K562 (cell line): ENCODE results near the gene RAMAC. TPM values are rescaled to one million over a fixed set of nuclear protein-coding genes. Genes with fewer than 3 reads are reported as not detected.
"Not testable (repeated sequence)": the region's sequence is repeated elsewhere in the genome, so short reads cannot be mapped to it uniquely, and the experiment has no call there.

ENCODE experiments used
- ATAC-seq: fragments of 200-7000 bp; cut with Tn5 transposase; 3 replicates; pipeline ENCODE4 v1.9.1; 2020; ENCODE audit warnings: moderate library complexity
- BruUV-seq: library from RNA; stranded (reverse); fragments of 400-500 nt; replicated peaks from 2 replicates; lab custom pipeline; 2021; lab: Mats Ljungman, UMichigan
- CTCF ChIA-PET: fragments of 300-600 bp; formaldehyde crosslinking; extraction: SDS; loops from one replicate; lab custom pipeline; 2021; ENCODE audit warnings: low intra/inter-chr PET ratio; lab: Yijun Ruan, JAX
- POLR2A ChIA-PET: fragments of 300-600, 350-650 bp; sonication (Branson Sonifier 250); formaldehyde crosslinking; extraction: SDS; loops from one replicate; lab custom pipeline; 2021; ENCODE audit warnings: antibody characterized with exemption, inconsistent platforms; lab: Yijun Ruan, JAX
- DNase-seq, 4 experiments: peaks; one replicate each; pipeline versions ENCODE4 v3.0.0 to v3.0.0-alpha.2; 2011 to 2018; ENCODE audit warnings: low spot score in 3 of 4, mixed read lengths in 3 of 4; ENCODE audit errors: extremely low read depth in 1 of 4
- FAIRE-seq: peaks from 2 replicates; lab custom pipeline; 2011; peaks lifted over from hg19 to GRCh38; lab: Jason Lieb, UNC
- H2AFZ ChIP-seq: 2 replicates; pipeline ENCODE4 v1.6.0; 2011; ENCODE audit warnings: low read depth, low read length, control low read depth, inconsistent platforms
- H3K27ac ChIP-seq: fragments of 200-600 bp; 3 replicates; pipeline ENCODE4 v1.8.0; 2011; ENCODE audit warnings: low read depth, mild to moderate bottlenecking, control low read depth, inconsistent platforms, low read length, moderate library complexity, mixed read lengths; ENCODE audit errors: extremely low read depth
- H3K27me3 ChIP-seq, 2 experiments: fragments of 300-600 bp in 1 of 2; 2 replicates in 1 of 2; 3 replicates in 1 of 2; pipeline versions ENCODE4 v1.6.0 to v1.8.0; 2011; ENCODE audit warnings: inconsistent platforms in 2 of 2, low read length in 2 of 2, mild to moderate bottlenecking in 1 of 2, mixed read lengths in 1 of 2, moderate library complexity in 1 of 2; ENCODE audit not compliant: control insufficient read depth in 2 of 2, insufficient read depth in 2 of 2
- H3K36me3 ChIP-seq: fragments of 300-600 bp; 3 replicates; pipeline ENCODE4 v1.8.0; 2011; ENCODE audit warnings: mild to moderate bottlenecking, low read length, inconsistent platforms; ENCODE audit not compliant: control insufficient read depth, insufficient read depth
- H3K4me1 ChIP-seq, 2 experiments: fragments of 200-600 bp in 1 of 2; replicated peaks in 1 of 2; 2 replicates in 1 of 2; 3 replicates in 1 of 2; pipeline versions ENCODE4 v1.5.1 to v1.8.0; 2011; ENCODE audit warnings: inconsistent platforms in 2 of 2, low read length in 2 of 2, mild to moderate bottlenecking in 1 of 2, mixed read lengths in 1 of 2, moderate library complexity in 1 of 2; ENCODE audit not compliant: control insufficient read depth in 2 of 2, insufficient read depth in 2 of 2
- H3K4me2 ChIP-seq: 2 replicates; pipeline ENCODE4 v1.6.1; 2011; ENCODE audit warnings: low read length, control low read depth, inconsistent platforms, mixed read lengths; ENCODE audit not compliant: insufficient read depth
- H3K4me3 ChIP-seq: fragments of 200-600 bp; sonication (generic), shearing (Covaris generic); 2 replicates; pipeline ENCODE4 v1.5.1; 2016; ENCODE audit warnings: control low read depth, inconsistent platforms
- H3K79me2 ChIP-seq: fragments of 200-600 bp; 3 replicates; pipeline ENCODE4 v1.8.0; 2011; ENCODE audit warnings: low read length, inconsistent platforms; ENCODE audit not compliant: control insufficient read depth, insufficient read depth
- H3K9ac ChIP-seq, 2 experiments: 2 replicates each; pipeline versions ENCODE4 v1.6.0 to v1.6.1; 2011; ENCODE audit warnings: low read depth in 2 of 2, low read length in 2 of 2, control low read depth in 1 of 2, inconsistent platforms in 1 of 2, mild to moderate bottlenecking in 1 of 2, mixed read lengths in 1 of 2; ENCODE audit not compliant: insufficient read depth in 1 of 2
- H3K9me1 ChIP-seq: one replicate; pipeline ENCODE4 v1.6.0; 2011; ENCODE audit warnings: inconsistent platforms, mild to moderate bottlenecking, low read length, moderate library complexity; ENCODE audit not compliant: control insufficient read depth, insufficient read depth
- H3K9me3 ChIP-seq: replicated peaks from 2 replicates; pipeline ENCODE4 v1.5.1; 2011; ENCODE audit warnings: low read depth, low read length, inconsistent platforms; ENCODE audit not compliant: control insufficient read depth, insufficient read depth
- H4K20me1 ChIP-seq: replicated peaks from 2 replicates; pipeline ENCODE4 v1.6.1; 2011; ENCODE audit warnings: low read length, inconsistent platforms, mixed read lengths; ENCODE audit not compliant: control insufficient read depth, insufficient read depth
- CEBPG ChIP-seq, 3 experiments: fragments of 200-800 bp in 1 of 3; sonication (Bioruptor generic) in 1 of 3; sonication (generic) in 1 of 3; formaldehyde crosslinking in 1 of 3; IDR thresholded peaks in 2 of 3; conservative IDR thresholded peaks in 1 of 3; 2 replicates each; pipeline versions ENCODE4 v1.6.1 to v1.8.0; 2016 to 2022; ENCODE audit warnings: missing compliant biosample characterization in 2 of 3, missing genetic modification characterization in 2 of 3, mild to moderate bottlenecking in 1 of 3, missing genetic modification reagents in 1 of 3
- FOXK1 ChIP-seq: sonication (generic); formaldehyde crosslinking; IDR thresholded peaks from 2 replicates; pipeline ENCODE4 v1.8.0; 2022; ENCODE audit warnings: missing genetic modification reagents, mild to moderate bottlenecking, borderline replicate concordance
- GABPB2 ChIP-seq: fragments of 250-450 bp; sonication (Bioruptor Pico); conservative IDR thresholded peaks from 2 replicates; pipeline ENCODE4 v1.5.1; 2021; ENCODE audit warnings: mild to moderate bottlenecking
- KLF6 ChIP-seq: fragments of 250-450 bp; sonication (Bioruptor Pico); IDR thresholded peaks from 2 replicates; pipeline ENCODE4 v1.4.0; 2020; ENCODE audit warnings: mild to moderate bottlenecking, moderate library complexity, borderline replicate concordance
- MTA3 ChIP-seq: fragments of 450-650 bp; formaldehyde crosslinking; IDR thresholded peaks from 2 replicates; pipeline ENCODE4 v1.6.1; 2017; ENCODE audit warnings: mild to moderate bottlenecking, borderline replicate concordance
- RCOR1 ChIP-seq, 2 experiments: IDR thresholded peaks; 2 replicates each; pipeline ENCODE4 v1.6.1; 2012; ENCODE audit warnings: low read depth in 2 of 2, low read length in 2 of 2, borderline replicate concordance in 1 of 2, improper control_type of control experiment in 1 of 2
- SIN3A ChIP-seq, 2 experiments: fragments of 150-350 bp in 1 of 2; IDR thresholded peaks; 2 replicates each; pipeline ENCODE4 v1.6.1; 2011 to 2016; ENCODE audit warnings: borderline replicate concordance in 2 of 2, low read depth in 2 of 2, low read length in 2 of 2, mild to moderate bottlenecking in 2 of 2, moderate library complexity in 2 of 2; ENCODE audit not compliant: control insufficient read depth in 1 of 2
- SMARCA5 ChIP-seq: fragments of 450-650 bp; IDR thresholded peaks from 2 replicates; pipeline ENCODE4 v1.6.1; 2016
- SMC3 ChIP-seq: conservative IDR thresholded peaks from 2 replicates; pipeline ENCODE4 v1.6.1; 2011; ENCODE audit warnings: low read depth, low read length, improper control_type of control experiment; ENCODE audit not compliant: insufficient read depth
- STAG1 ChIP-seq: sonication (generic); formaldehyde crosslinking; IDR thresholded peaks from 2 replicates; pipeline ENCODE4 v1.5.0; 2020; ENCODE audit warnings: missing genetic modification reagents, borderline replicate concordance
- TCF3 ChIP-seq: sonication (generic); formaldehyde crosslinking; IDR thresholded peaks from 2 replicates; pipeline ENCODE4 v1.4.0; 2020; ENCODE audit warnings: mild to moderate bottlenecking, missing genetic modification reagents
- YY1 ChIP-seq, 3 experiments: IDR thresholded peaks; 2 replicates each; pipeline ENCODE4 v1.6.1; 2011; ENCODE audit warnings: low read length in 2 of 3, mild to moderate bottlenecking in 2 of 3, moderate library complexity in 2 of 3, borderline replicate concordance in 1 of 3, control low read depth in 1 of 3, low read depth in 1 of 3; ENCODE audit not compliant: insufficient read depth in 3 of 3, insufficient replicate concordance in 2 of 3, control insufficient read depth in 1 of 3, insufficient read length in 1 of 3; ENCODE audit errors: extremely low read depth in 1 of 3
- WGBS: fragments of 100-300 bp; shearing (Covaris generic); methylation state at CpG from one replicate; pipeline ENCODE4 v1.1.6; 2016; ENCODE audit warnings: low coverage, mixed read lengths; ENCODE audit not compliant: insufficient coverage; ENCODE audit errors: missing lambda C conversion rate; 5-methylcytosine and 5-hydroxymethylcytosine counted together
- in situ Hi-C: fragments of 300-500 bp; cut with MboI; formaldehyde crosslinking; loops from 4 replicates; pipeline ENCODE4 v1.15.0; 2018; ENCODE audit warnings: inconsistent platforms, mixed read lengths
- intact Hi-C: fragments of 100-400 bp; cut with micrococcal nuclease; formaldehyde crosslinking; loops from 2 replicates; pipeline ENCODE4 v1.14.2; 2022
- polyA plus RNA-seq, 8 experiments: library from polyadenylated mRNA; depleted of rRNA in 4 of 8; stranded (reverse) in 5 of 8; unstranded in 3 of 8; fragments of >200 nt; fragmentation: Nextera tagmentation in 2 of 8; fragmentation: Illumina TruSeq in 1 of 8; extraction: Ambion mirVana in 2 of 8; extraction: Trizol in 1 of 8; gene quantifications; 2 replicates each; pipeline versions ENCODE4 v1.2.1 to v1.2.3, GENCODE V29; 2011 to 2014; ENCODE audit warnings: inconsistent platforms in 1 of 8, missing spikeins in 1 of 8
- total RNA-seq, 7 experiments: library from RNA; depleted of rRNA in 6 of 7; stranded (reverse); fragments of >200 nt in 6 of 7; fragmentation: Illumina TruSeq in 2 of 7; extraction: Trizol in 2 of 7; gene quantifications; 2 replicates each; pipeline versions ENCODE4 v1.2.1 to v1.2.3, GENCODE V29; 2011 to 2021; ENCODE audit warnings: low replicate concordance in 1 of 7

Gene RAMAC
- total and polyA plus RNA-seq, 9 of the 15 experiments (the other 6 are each of a cell fraction or from before 2014, with no cell fraction given) = 26.9 to 108 (median 38.4) TPM

DNA sequence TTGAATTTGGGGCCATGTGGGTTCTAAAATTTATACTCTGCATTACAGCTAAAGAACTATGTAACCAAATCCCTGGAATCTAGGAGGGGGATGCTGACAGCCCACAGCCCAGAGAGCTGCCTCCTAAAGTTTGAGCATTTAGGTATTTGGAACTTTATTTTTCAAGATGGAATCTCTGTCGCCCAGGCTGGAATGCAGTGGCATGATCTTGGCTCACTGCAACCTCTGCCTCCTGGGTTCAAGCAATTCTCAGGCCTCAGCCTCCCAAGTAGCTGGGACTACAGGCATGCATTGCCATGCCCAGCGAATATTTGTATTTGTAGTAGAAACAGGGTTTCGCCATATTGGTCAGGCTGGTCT is 14.6 kb downstream of the RAMAC start:
- ATAC-seq, H3K9ac ChIP-seq, BruUV-seq, H3K4me2 ChIP-seq, H3K9me3 ChIP-seq, H3K4me3 ChIP-seq, FAIRE-seq, H4K20me1 ChIP-seq, POLR2A ChIA-PET, H3K9me1 ChIP-seq, H3K27me3 ChIP-seq, DNase-seq, H2AFZ ChIP-seq, H3K27ac ChIP-seq, H3K4me1 ChIP-seq, H3K79me2 ChIP-seq, H3K36me3 ChIP-seq: not testable (repeated sequence)
- 74% methylated on average over 3 of the region's 3 CpGs for WGBS
- CTCF ChIA-PET = interaction anchor here (0.8 to 2.1 kb wide), 3 partner anchors 152 to 416 kb away, joined by 3 to 14 read pairs (median 6); no protein-coding TSS in a partner anchor
- intact Hi-C loops = loop anchor here (1.0 to 2.0 kb wide), 3 partner anchors 151 to 462 kb away; no protein-coding TSS in a partner anchor
- in situ Hi-C loops = loop anchor here (5.0 kb wide), 1 partner anchor 468 kb away; no protein-coding TSS in a partner anchor

DNA sequence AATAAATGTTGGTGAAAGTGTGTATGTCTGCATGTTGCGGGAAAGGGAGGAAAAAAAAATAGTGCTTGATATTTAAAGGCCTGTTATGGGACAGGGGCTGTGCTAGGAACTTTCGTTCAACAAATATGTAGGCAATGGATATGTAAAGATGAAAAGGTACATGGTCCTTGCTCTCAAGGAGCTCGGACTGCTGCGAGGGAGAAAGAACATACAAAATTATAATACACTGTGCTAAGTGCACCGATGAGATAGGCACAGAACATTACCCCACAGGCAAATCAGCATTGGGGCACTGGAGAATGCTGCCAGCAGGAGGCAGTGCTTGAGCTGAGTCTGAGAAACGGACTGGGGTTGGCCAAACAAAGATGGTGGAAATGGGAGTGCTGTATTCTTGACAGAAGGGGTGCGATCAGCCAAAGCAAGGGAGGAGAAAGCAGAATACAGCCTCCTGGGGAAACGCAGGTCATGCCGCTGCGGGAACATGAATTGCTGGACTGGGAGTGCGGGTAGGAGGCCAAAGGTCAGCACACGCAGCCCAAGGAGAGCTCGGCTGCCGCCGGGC is 24.8 kb downstream of the RAMAC start:
- FAIRE-seq = peak; percentile 81
- peak; percentile 64 to 88 (median 74) for DNase-seq
- peak overlapping the region; percentile 67 for H3K27ac ChIP-seq
- in situ Hi-C loops (no loop called here), intact Hi-C loops (loop anchor here (1.0 to 5.0 kb wide), 5 partner anchors 56 to 426 kb away; partner anchors contain the start of genes BTBD1 and TM6SF1)
- peak overlapping the region; percentile 90 to 94 for H3K9ac ChIP-seq
- peak; percentile 84 for ATAC-seq
- H3K4me1 ChIP-seq = peaks cover 20 to 24% of the 10 kb centered on the region in 2 experiments; a peak in 4 of 5 replicates
- peaks cover 31% of the 10 kb centered on the region for H3K36me3 ChIP-seq
- BruUV-seq = no TSS peak
- 4% methylated on average over 15 of the region's 15 CpGs for WGBS
- H3K79me2 ChIP-seq = peaks cover 36% of the 10 kb centered on the region
- H3K4me2 ChIP-seq = peak overlapping the region; percentile 85
- H2AFZ ChIP-seq = peak overlapping the region; percentile 96
- H3K27me3 ChIP-seq = no peaks in the 10 kb centered on the region; a peak in 1 of 5 replicates
- H3K9me3 ChIP-seq = no peaks in the 10 kb centered on the region
- no peaks in the 10 kb centered on the region for H3K9me1 ChIP-seq
- CTCF ChIA-PET = interaction anchor here (1.0 to 1.7 kb wide), 3 partner anchors 161 to 561 kb away, joined by 5 to 6 read pairs (median 5); no protein-coding TSS in a partner anchor
- peak overlapping the region; percentile 68 for H3K4me3 ChIP-seq
- POLR2A ChIA-PET = interaction anchor here (0.6 to 1.6 kb wide), 5 partner anchors 11 to 330 kb away, joined by 3 to 6 read pairs (median 4); no protein-coding TSS in a partner anchor
- no peaks in the 10 kb centered on the region for H4K20me1 ChIP-seq
- peak in 1 of 2 experiments; percentile 52; a peak in 2 of 4 replicates for TF ChIP-seq RCOR1 (IDR thresholded peaks at IDR 0.05; ENCODE audit: borderline replicate concordance in 1 of 2, low read depth in 2 of 2, low read length in 2 of 2)
- peak; percentile 66 for TF ChIP-seq STAG1 (CRISPR knock-in tag)
- peak; percentile 53 to 91 (median 80) for TF ChIP-seq YY1 (IDR thresholded peaks at IDR 0.05; ENCODE audit: borderline replicate concordance in 1 of 3, control insufficient read depth in 1 of 3, extremely low read depth in 1 of 3, insufficient read depth in 3 of 3, insufficient read length in 1 of 3, insufficient replicate concordance in 2 of 3, low read depth in 1 of 3, low read length in 2 of 3)
- TF ChIP-seq SMARCA5 = peak; percentile 60; the same call in 1 of the 2 replicates
- peak; percentile 48; the same call in 1 of the 2 replicates for TF ChIP-seq KLF6 (CRISPR knock-in tag)
- TF ChIP-seq TCF3 (CRISPR knock-in tag) = 0 out of 2 replicates have a peak, but pooled peaks have one; percentile 1
- TF ChIP-seq SIN3A (IDR thresholded peaks at IDR 0.05; ENCODE audit: borderline replicate concordance in 2 of 2, control insufficient read depth in 1 of 2, low read depth in 2 of 2, low read length in 2 of 2) = 0 out of 4 replicates have a peak, but pooled peaks of 1 of the 2 experiments have one; percentile 5
- TF ChIP-seq GABPB2 (CRISPR knock-in tag) = no peak
- peak; percentile 80 for TF ChIP-seq SMC3
- 0 out of 2 replicates have a peak, but pooled peaks have one; percentile 48 for TF ChIP-seq FOXK1 (CRISPR knock-in tag)
- TF ChIP-seq CEBPG (CRISPR knock-in tag; IDR thresholded peaks at IDR 0.05) = no peak; the same call in 1 of the 2 replicates
- peak in 1 of 2 experiments; percentile 19; a peak in 1 of 4 replicates for TF ChIP-seq CEBPG (tag; conservative IDR thresholded peaks at IDR 0.05 in 1 of 2, IDR thresholded peaks at IDR 0.05 in 1 of 2)
- TF ChIP-seq MTA3 = no peak
